Tibial nerve (tissue), 3 donors: ENCODE measurements around the gene EIF4H.

Experiments used
- POLR2A ChIP-seq, 2 donors: fragments of 450-650 bp; IDR thresholded peaks; one replicate each; pipeline ENCODE4 v1.6.1; 2017; ENCODE audit warnings: antibody characterized with exemption in 2 of 2, mild to moderate bottlenecking in 2 of 2, moderate library complexity in 2 of 2
- TF ChIP-seq, protein P1 (sequence below), 5 experiments: fragments of 200-600 bp in 3 of 5; fragments of 450-650 bp in 2 of 5; sonication (generic) in 3 of 5; IDR thresholded peaks; one replicate each; pipeline ENCODE4 v1.5.1; 2016 to 2019; ENCODE audit warnings: antibody characterized with exemption in 5 of 5, mild to moderate bottlenecking in 3 of 5, moderate library complexity in 2 of 5

GRCh38 chr7:74225400-74225799, 51.2 kb downstream of the EIF4H start:
- TF ChIP-seq, protein P1, sequence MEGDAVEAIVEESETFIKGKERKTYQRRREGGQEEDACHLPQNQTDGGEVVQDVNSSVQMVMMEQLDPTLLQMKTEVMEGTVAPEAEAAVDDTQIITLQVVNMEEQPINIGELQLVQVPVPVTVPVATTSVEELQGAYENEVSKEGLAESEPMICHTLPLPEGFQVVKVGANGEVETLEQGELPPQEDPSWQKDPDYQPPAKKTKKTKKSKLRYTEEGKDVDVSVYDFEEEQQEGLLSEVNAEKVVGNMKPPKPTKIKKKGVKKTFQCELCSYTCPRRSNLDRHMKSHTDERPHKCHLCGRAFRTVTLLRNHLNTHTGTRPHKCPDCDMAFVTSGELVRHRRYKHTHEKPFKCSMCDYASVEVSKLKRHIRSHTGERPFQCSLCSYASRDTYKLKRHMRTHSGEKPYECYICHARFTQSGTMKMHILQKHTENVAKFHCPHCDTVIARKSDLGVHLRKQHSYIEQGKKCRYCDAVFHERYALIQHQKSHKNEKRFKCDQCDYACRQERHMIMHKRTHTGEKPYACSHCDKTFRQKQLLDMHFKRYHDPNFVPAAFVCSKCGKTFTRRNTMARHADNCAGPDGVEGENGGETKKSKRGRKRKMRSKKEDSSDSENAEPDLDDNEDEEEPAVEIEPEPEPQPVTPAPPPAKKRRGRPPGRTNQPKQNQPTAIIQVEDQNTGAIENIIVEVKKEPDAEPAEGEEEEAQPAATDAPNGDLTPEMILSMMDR (IDR thresholded peaks at IDR 0.05) = no peak
- TF ChIP-seq POLR2A (IDR thresholded peaks at IDR 0.05) = no peak
